Activated T-cell treated with anti-CD3 and anti-CD28 coated beads, Interleukin-2, amount 50 U/mL, for 1 hour (primary cell): ENCODE results near the gene DEDD2.

ENCODE experiments used
- DNase-seq: peaks from one replicate; pipeline ENCODE4 v3.0.0-alpha.2; 2020

The DEDD2 gene

DNA sequence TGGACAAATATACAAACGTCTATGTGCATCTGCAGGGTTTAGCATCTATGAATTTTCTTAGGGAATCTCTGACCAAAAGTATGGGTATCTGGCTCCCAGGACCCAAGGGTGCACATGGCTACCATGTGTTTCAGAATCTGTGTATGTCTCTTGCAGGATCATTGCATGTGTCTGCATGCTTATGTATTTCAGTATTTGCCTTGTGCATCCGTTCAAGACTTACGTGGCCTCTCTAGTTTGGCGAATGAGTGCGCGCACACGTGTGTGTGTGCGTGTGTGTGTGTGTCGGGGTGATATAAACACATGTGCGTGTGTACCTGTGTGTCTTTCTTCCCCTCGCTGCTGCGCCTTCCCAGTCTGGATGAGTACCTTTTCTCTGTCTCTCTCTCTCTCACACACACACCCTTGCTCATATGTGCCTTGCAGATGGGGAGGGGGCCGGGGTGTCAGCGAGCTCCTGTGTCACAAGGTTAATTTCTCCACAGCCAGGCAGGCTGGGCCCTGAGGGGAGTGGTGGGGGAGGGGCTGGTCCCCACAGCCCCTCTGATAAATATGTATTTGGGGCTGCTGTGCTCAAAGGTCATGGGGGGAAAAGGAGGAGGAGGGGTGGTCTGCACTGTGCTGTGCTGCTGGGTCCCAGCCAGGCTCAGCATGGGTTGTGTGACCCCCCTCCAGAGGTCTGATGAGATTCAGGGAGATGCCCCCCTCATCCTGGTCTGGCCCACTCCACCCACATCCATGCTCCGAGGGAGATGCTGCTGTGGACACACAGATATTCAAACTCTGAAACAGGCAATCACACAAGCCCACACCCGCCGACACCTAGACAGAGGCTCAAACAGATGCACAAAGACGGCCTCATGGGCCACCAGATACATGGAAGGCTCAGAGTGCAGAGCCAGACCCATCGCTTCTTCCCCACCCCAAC lies 47.7 kb downstream of the DEDD2 start:
- DNase-seq: no peak

DNA sequence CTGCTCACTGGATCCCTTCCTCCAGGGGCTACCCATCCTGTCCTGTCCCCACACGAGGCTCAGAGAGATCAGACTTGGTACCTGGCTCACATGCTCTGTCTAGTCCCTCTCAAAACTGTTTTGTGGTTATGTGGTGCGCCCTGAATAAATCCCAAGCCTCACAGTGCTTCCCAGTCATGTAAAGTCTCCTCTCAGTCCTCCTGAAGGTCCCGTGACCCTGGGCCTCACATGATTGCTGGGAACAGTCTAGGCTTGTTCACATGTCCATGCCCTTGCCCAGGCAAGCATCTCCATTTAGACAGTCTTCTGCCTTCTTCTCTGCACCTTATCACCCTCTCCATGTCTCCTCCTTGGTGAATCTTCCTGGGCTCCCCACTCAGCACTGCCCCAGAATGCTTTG lies 49.3 kb downstream of the DEDD2 start:
- DNase-seq: no peak

DNA sequence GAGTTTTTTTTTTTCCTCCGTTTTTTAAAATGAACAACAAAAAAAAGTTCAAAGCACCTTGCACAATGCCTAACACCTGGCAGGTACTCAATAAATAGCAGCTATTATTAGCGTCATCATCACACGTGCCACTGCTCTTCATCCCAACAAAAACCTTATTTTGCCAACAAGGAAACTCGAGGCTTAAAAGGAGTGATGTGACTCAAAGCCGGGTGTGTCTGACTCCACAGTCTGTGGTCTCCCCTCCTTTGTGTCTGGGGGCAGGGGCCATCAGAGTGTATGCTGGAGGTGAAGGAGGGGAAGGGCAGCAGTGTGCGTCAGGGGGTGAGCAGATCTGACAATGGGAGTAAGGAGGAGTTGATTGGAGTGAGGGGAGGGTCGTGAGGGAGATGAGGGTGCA lies 51.2 kb downstream of the DEDD2 start:
- no peak for DNase-seq

DNA sequence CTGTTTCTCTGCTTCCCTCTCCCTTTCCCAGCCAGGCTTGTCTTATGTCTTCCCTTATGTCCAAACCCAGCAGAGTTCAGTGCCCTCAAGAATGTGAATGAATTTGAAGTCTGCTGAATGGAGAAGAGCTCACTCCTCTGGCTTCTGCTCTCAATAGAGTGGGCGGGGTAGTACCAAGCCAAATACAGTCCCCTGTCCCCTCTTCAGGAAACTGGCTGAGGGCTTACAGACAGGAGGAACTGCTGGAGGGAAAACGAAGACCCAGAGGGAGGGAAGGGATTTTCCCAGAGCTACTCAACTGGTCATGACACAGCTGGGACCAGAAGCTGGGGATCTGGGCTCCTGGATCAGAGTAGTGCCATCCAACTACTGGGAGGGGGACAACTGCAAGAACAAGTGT lies 52.3 kb downstream of the DEDD2 start:
- DNase-seq: no peak

DNA sequence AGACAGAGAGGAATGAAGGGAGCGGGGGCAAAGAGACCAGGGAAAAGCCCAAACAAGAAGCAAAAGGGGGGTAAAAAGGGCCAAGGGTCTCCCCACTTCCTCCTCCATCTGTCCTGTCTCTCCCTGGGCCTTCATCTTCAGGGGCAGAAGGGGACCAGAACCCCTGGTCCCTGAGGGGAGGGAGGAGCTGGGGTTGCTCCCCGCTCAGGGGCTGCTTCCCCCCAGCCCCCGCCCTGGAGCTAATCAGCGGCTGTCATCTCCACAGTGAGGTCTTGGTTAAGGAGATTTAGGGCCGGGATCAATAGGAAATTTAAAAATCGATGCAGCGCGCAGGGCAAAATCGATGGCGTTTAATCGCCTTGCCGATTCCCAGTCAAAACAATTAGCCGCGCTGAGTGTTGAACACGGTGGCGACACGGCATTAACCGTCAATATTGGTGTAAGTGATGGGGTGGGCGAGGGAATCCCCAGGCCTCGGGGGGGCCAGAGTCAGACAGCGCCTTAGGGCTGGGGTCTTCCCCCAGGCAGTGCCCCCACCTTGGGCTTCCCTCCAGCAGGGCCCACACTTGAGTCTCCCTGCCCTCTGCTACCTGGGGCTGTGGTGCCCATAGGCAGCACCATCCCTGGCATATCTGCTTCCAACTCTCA lies 55.7 kb downstream of the DEDD2 start:
- no peak for DNase-seq

DNA sequence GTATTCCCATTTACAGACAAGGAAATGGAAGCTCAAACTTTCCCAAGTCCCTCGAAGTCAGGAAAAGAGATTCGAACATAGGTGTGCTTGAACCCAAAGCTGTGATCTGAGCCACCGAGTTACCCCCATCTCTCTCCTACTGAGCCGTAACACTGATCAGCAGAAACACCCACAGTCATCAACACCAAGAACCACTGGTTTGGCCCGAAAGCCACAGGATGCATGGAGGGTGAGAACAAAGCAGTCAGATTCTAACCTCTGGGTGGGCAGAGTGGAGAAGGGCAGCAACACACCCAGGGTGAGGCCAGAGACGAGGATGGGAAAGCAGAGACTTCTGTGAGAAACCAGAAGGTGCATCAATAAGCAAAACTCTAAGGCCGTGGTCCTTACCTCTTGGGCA lies 57.5 kb downstream of the DEDD2 start:
- DNase-seq: no peak

DNA sequence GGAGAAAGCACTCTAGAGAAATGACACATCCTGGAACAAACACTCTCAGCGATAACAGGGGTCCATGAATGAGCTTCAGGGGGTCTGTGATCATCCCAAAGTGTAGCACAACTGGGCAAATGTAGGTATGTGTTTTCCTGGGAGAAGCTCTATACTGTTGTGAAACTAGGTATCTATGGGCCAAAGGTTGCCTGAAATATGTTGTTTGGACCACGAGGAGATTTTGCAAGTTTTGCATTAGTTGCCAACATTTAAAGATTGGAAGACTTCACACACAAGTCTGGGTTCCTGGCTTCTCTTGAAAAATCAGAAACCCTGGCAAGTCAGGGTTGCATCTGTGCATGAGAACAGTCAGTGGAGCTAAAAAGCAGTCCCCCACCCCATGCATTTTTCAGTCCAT lies 58.6 kb downstream of the DEDD2 start:
- DNase-seq: no peak

DNA sequence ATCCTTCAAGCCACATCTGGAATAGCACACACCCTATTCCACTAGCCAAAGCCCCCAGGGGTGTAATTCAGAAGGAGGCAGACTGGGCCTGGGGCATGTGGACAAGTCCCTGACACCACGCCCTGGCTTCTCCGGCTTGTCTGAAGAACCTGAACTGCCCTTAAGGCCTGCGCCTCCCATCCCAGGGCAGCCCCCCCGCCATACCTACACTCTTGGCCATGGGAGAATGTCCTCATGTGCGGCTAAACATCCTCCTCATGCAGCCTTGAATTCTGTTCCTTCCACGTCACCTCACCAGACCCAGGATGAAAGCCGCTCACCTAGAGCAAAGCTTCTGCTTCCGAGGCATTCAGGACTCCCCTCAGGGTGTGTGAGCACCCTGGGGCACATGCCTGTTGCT lies 60.9 kb downstream of the DEDD2 start:
- no peak for DNase-seq

DNA sequence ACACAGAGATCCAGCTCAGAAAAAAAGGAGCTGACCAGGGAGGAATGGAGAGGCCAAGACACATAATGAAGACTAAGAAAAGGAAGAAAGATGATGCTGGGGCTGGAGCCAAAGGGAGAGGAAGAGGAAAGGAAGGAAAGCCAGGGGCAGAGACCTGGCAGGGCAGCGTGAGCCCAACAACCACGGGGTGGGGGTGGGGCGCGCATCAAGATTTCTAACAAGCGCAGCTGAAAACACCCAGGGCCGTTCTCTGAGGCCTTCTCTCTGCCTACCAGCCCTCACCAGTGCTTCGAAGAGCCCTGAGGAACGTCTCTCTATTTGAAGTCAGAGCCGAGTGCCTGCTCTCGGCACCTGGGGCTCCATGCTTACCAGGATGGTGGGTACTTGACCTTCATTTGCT lies 61.7 kb downstream of the DEDD2 start:
- DNase-seq: no peak

DNA sequence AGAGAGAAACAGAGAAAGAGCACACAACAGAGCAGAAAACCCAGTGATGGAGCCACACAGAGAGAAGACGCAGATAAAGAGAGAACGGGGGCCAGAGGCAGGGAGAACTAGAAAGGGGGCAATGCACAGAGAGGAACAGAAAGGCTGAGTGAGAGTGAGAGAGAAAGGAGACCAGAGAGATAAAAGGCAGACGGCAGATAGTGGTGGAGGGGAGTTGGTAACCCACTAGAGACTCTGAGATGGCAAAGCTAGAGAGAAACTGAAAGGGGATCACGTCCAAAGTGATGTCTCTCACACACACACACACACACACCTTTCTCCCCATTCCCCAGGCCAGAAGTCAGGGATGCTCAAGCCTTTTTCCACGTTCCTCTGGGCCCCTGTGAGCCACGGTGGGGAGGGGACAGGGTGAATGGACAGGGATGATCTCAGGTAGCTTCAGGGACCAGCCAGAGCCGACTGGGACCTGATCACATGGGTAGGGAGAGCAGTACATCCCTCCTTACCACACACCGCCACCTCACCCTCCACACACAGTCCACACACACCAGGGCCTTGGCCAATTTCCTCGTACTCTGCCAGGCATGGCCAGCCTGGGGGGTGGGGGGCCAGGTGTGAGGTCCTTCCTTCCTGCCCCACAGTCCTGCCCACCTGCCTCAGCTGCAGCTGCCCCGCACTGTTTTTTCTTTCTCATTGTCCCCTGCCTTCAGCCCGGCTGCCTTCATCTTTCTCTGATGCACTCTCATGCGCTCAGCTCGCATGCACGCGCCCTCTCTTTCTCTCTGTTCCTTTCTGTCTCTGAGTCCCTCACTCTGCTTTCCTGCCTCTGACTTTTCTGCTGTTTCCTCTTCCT lies 62.8 kb downstream of the DEDD2 start:
- DNase-seq: no peak

DNA sequence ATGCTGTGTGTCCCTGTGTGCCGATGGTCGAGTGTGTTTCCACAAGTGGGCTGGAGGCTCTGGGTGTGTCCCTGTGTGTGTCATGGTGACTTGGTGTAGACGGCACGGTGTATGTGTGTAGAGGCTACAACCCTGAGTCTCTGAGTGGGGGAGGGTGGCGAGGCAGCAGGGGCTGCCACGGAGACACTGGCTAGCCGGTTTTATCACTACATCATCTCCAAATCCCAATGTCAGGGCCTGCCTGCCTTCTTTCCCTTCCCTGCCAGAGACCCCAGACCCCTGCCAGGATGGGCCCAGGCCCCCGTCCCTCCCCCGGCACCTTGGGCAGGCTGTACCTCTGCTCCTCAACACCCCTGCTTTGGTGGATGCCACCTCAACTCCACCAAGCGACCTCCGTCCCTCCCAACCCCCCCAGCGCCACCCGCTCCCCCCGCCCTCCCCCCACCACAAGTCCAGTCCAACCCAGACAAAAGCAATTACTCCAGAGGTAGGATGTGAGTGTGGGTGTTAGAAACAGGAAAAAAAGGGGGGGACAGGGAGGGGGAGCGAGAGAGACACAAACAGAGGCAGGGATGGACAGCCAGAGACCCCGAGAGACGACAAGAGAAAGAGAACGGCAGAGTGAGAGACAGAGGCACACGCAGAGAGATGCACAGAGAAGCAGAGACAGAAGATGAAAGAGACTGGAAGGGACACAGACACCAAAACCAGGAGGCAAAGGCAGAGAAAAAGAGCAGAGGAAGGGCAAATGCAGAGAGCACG lies 63.6 kb downstream of the DEDD2 start:
- DNase-seq: no peak

DNA sequence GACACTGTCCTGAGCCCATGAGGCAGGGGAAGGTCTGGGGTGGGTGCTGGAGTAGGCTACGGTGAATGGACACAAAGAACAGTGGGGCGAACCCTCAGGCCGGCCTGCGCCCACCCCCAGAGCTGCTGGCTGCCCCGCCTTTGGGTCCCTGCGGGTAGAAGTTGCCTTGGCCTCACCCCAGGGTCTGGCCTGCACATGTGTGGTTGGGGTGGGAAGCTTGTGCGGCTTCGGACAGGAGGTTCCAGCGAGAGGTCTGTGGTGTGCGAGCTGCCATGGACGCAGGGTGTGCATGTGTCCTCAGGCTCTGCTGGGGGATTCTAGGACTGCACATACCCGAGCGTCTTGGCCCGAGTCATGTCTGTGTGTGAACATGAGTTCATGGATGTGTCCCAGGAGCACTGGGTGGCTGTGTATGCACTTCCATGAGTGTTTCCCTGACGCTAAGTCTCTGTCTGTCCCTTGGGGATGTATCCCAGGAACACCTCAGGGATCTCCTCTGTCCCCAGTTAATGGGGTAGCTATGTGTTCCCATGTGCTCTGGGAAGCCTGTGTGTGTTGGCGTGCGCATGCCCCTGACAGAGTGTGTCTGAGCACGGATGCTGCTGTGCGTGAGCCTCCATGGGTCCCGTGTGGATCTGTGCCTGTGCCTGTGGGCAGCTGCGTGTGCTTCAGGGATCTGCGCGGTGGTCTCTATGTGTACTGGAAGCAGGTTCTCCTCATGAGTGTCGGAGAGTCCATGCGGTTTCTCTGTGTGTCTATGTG lies 64.4 kb downstream of the DEDD2 start:
- DNase-seq: no peak

DNA sequence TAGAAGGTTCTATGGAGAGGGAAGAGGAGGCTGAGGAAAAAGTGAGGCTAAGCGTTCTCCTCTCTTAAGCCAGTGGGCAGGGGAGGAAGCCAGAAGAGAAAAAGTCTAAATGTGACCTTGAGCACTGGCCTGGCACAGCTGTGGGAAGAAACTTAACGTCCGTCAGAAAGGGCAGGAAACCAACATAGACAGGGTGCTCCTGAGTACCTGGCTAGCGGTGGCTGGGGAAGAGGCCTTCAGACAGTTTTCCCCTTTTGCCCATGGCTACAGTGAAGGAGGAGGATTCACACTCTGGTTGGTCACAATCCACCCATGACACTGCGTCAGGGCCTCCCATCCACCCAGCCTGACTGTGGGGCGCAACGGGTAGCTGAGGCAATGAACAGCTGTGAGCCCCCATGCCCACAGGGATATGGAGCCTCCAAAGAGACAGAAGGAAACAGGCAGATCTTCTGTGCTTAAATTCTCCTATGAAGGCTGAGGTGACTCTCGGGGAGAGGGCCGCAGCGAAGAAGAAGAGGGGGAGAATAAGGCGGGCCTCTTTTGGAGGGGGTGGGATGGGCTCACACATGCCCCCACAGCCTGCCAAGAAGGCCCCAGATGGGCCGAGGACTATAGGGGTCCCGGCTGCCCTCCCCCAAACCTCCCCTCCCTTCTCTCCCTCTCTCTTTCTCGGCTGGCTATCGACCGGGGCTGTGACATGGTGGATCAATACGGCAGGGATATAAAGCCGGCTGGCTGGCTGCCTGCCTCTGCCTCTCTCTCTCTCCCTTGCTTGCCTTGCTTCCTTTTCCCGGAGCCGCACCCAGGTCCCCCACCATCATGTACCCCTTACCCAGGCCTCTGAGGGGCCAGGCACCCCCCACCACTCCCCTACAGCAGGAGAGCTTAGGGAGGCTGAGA lies 65.4 kb downstream of the DEDD2 start:
- no peak for DNase-seq

DNA sequence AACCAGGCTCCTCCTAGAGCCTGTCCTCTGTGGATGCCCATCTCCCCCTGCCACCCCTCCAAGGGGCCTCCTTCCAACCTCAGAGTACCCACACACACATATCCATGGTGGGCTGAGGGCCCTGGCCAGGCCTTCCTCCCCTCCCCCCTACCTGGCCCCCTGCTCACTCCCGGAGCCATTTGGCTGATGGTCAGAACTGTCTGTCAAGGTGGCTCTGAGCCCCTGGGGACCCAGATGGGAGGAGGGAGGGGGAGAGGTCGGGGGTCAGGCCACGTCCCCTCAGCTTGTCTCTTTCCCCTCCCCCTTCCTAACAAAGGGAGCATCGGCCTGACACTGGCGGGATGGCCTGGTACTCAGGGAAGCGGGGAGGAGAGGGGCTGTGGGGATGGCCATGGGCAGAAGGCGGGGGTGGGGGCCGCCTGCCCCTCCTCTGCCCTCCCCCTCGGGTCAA lies 66.5 kb downstream of the DEDD2 start:
- no peak for DNase-seq

DNA sequence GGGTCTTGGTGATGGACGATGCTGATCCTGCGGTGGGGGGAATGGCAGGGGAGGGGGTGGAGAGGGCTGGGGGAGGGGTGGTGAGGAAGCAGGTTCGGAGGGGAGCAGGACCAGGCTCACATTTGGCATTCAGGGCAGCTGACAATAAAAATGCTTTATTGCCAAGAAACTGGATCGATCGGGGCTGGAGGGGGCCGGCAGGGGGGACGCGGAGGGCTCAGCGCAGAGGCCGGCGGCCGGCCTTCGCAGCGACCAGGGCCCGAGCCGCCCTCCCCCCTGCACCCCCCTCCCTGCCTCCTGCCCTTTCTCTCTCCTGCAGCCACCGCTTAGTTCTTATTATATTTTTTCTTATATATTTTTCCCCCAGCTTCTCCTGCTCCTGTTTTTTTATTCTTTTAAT lies 67.1 kb downstream of the DEDD2 start:
- DNase-seq: no peak

DNA sequence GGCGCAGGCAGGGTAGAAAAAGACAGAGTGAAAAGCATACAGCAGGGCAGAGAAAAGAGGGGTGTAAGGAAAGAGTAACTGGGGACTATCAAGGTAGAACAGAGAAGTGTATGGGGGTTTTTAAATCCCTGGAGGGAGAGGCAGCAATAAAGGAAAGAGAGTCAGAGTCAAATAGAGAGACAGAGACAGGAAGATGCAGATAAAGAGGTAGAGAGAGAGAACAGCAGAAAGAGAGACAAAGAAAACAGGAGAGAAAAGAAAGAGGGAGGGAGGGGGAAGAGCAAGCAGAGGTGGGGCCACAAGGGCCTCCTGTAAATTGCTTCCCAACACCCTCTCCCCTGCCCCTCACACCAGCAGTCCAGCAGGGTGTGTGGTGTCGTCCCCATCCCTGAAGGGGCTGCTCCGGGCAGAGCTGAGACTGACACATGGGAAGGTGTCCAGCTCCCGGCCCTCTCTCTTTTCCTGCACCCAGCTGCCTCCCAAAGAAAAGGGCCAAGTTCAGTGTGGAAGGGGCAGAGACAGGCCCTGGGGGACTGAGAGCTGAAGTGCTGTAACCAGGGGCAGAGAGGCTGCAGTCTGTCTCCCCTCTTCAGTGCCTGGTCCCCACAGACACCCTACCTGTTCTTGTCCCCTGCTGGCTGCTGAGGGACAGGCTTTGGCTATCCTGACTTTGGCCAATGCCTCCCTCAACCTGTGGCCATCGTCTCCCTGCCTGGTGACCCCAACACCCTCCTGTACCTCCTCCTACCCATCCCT lies 67.9 kb downstream of the DEDD2 start:
- no peak for DNase-seq
